NCI-H2196 treated with DMSO at 0.1 percent for 48 hours (cell line): ENCODE data around the gene OR4Q3.
"Not testable (repeated sequence)": the region's sequence is repeated elsewhere in the genome, so short reads cannot be mapped to it uniquely, and the experiment has no call there.

Source experiments
- DNase-seq: peaks from one replicate; lab custom pipeline; 2025; ENCODE audit not compliant: unreplicated experiment; lab: John Stamatoyannopoulos, UW

OR4Q3 gene

GRCh38 chr14:19743256-19743655 is at the start of gene OR4Q3:
Gene OR4Q3 (plus strand): TSS chr14:19743571.
- DNase-seq: no peak

- no peak for DNase-seq
Measured at GRCh38 chr14:19729359-19729758, 14.0 kb upstream of the OR4Q3 start.

- no peak for DNase-seq
Measured at GRCh38 chr14:19729763-19730162, 13.6 kb upstream of the OR4Q3 start.

GRCh38 chr14:19733893-19734292 is 9.5 kb upstream of the OR4Q3 start:
- not testable (repeated sequence) for DNase-seq

GRCh38 chr14:19752316-19752715 is 8.9 kb downstream of the OR4Q3 start:
- DNase-seq: not testable (repeated sequence)

- no peak for DNase-seq
Measured at GRCh38 chr14:19754172-19754571, 10.8 kb downstream of the OR4Q3 start.

GRCh38 chr14:19771491-19771890 is 28.1 kb downstream of the OR4Q3 start:
- DNase-seq: not testable (repeated sequence)

GRCh38 chr14:19771895-19772430 is 28.6 kb downstream of the OR4Q3 start:
- DNase-seq: no peak

- not testable (repeated sequence) for DNase-seq
Measured at GRCh38 chr14:19772454-19772853, 29.1 kb downstream of the OR4Q3 start.

- DNase-seq: not testable (repeated sequence)
Measured at GRCh38 chr14:19773204-19773603, 29.8 kb downstream of the OR4Q3 start, which contains the start of gene OR4M1. Gene OR4M1 (plus strand): TSS chr14:19773504. CDS start chr14:19780323, 6,819 bp downstream.

- DNase-seq: no peak
Measured at GRCh38 chr14:19775587-19775986, 32.2 kb downstream of the OR4Q3 start.

- DNase-seq: not testable (repeated sequence)
Measured at GRCh38 chr14:19785848-19786247, 42.5 kb downstream of the OR4Q3 start.

GRCh38 chr14:19787318-19787717 is 43.9 kb downstream of the OR4Q3 start:
- not testable (repeated sequence) for DNase-seq

- not testable (repeated sequence) for DNase-seq
Measured at GRCh38 chr14:19788150-19788549, 44.8 kb downstream of the OR4Q3 start.

- DNase-seq: not testable (repeated sequence)
Measured at GRCh38 chr14:19796520-19797108, 53.2 kb downstream of the OR4Q3 start.
